GM06990 (cell line): ENCODE data around the gene ABCC3.

Experiments
- DNase-seq: peaks from one replicate; pipeline ENCODE4 v3.0.0-alpha.2; 2011; ENCODE audit not compliant: insufficient read length; ENCODE audit errors: extremely low read depth
- H3K27me3 ChIP-seq: replicated peaks from 2 replicates; pipeline ENCODE4 v1.6.0; 2011; ENCODE audit warnings: low read length; ENCODE audit not compliant: control insufficient read depth, insufficient read depth
- H3K36me3 ChIP-seq: 2 replicates; pipeline ENCODE4 v1.5.1; 2011; ENCODE audit warnings: low read length; ENCODE audit not compliant: control insufficient read depth, insufficient read depth
- H3K4me3 ChIP-seq: replicated peaks from 2 replicates; pipeline ENCODE4 v1.5.1; 2011; ENCODE audit warnings: low read depth, mild to moderate bottlenecking, control low read depth, low read length
- CTCF ChIP-seq: IDR thresholded peaks from 2 replicates; pipeline ENCODE4 v1.5.1; 2011; ENCODE audit warnings: low read length, control low read depth, mild to moderate bottlenecking, inconsistent platforms; ENCODE audit not compliant: insufficient read depth, poor library complexity, severe bottlenecking

The ABCC3 gene

DNA sequence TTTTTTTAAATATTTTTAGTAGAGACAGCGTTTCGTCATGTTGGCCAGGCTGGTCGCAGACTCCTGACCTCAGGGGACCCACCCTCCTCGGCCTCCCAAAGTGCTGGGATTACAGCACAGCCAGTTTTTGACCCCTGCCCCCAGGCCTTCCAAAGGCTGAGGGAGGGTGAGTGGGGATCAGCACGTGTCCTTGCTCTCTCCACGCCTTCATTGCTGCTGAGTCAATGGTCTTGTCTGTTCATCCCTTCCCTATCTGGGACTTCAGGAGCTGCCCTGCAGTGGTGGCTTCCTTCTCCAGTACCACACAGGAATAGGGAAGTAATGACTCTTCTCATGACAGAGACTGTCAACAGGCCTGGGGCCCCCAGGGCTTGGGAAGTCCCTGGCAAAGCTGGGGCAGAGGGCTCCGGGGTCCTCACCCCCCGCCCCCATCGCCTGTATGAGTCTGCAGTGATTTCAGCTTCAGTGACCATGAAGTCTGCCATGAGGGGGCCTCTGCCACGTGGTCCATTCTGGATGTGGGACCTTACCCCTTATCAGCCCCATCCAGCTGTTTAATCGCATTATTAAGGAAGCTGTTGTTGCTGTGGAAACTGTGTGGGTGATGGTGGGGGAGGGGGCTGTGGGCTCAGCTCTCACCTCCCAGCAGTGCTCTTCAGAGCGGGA, 6.1 kb downstream of the ABCC3 start:
- no peaks in the 10 kb centered on the region for H3K36me3 ChIP-seq

GRCh38 chr17:50641357-50641756, 6.7 kb downstream of the ABCC3 start:
- no peak for DNase-seq
- Histone ChIP-seq H3K4me3 (no peak overlapping the region), H3K27me3 (no peaks in the 10 kb centered on the region), H3K36me3 (no peaks in the 10 kb centered on the region)
- no peak for TF ChIP-seq CTCF

More for the DNA sequence above, 6.1 kb downstream of the ABCC3 start:
- Histone ChIP-seq H3K27me3 (no peaks in the 10 kb centered on the region), H3K4me3 (no peak overlapping the region)
- DNase-seq, result no peak
- TF ChIP-seq CTCF, result no peak

DNA sequence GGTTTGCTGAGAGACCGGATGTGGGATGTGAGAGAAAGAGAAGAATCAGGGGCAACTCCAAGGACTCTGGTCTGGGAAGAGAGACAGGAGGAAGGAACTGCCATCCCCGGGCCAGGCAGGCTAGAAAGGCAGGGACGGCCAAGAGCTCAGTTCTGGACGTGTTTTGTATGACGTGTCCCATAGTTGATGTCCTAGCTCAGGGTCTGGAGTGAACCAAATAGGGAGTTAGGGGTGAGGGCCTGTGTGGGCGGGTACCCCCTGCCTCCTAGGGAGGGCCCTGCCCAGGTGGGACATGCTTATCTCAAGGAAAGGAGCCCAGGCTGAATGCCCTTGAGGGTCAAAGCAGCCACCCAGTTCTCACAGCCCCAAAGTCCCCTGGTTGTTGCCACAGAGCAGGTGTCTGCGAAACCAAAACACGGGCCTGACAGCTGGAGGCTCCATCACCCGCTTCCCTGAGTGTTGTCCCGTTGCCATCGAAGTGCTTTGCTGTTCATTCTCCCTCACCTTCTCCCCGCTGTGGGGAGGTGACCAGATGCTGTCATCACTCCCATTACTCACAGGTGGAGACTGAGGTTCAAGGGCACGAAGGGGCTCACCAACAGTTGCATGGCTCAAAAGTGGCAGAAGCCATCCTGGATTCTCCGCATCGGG, 7.5 kb downstream of the ABCC3 start:
- no peak for TF ChIP-seq CTCF
- H3K36me3 ChIP-seq, result no peaks in the 10 kb centered on the region
- H3K4me3 ChIP-seq, result no peak overlapping the region
- no peak for DNase-seq
- no peaks in the 10 kb centered on the region; the same call in 1 of the 2 replicates for H3K27me3 ChIP-seq

DNA sequence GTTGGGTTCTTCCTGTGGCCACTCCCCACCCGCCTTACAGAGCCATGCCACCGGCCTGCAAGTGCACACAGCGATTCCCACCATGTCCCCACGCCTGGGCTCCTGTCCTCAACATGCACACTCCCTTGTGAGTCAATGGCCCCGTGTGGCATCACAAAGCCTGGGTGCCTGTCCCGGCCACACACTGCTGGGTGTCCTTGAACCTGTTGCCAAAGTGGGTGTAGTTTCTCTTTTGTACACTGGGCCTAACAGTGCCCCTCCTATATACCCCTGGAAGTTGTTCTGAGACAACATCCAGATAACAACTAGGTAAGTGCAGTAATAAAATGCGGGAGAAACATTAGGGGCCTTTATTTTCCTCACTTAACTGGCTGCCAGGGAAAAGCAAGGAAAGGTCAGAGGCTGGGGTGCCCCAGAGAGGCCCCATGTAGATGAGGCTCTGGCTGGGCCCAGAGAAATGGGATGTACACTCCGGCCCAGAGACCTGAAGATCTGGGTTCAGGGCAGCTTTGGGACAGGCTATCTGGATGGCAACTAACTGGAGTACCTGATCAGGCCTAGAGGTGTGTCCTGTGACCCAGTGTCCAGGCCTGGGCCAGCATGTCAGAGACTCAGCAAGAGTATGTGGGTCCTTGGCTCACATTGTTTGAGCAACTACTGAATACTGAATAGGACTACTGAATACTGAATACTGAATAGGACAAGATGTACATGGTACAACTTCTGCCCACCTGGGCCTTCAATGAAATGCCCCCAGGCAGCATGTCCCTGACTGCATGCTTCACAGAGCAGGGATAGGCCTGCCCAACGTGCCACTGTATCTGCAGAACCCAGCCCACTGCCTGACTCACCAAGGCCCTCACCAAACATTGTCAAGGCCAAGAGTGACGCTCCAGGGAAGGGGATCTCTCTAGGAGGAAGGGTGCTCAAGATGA, 8.3 kb downstream of the ABCC3 start:
- DNase-seq, result no peak
- Histone ChIP-seq H3K36me3 (no peaks in the 10 kb centered on the region), H3K4me3 (no peak overlapping the region), H3K27me3 (no peaks in the 10 kb centered on the region; the same call in 1 of the 2 replicates)
- TF ChIP-seq CTCF, result no peak

DNA sequence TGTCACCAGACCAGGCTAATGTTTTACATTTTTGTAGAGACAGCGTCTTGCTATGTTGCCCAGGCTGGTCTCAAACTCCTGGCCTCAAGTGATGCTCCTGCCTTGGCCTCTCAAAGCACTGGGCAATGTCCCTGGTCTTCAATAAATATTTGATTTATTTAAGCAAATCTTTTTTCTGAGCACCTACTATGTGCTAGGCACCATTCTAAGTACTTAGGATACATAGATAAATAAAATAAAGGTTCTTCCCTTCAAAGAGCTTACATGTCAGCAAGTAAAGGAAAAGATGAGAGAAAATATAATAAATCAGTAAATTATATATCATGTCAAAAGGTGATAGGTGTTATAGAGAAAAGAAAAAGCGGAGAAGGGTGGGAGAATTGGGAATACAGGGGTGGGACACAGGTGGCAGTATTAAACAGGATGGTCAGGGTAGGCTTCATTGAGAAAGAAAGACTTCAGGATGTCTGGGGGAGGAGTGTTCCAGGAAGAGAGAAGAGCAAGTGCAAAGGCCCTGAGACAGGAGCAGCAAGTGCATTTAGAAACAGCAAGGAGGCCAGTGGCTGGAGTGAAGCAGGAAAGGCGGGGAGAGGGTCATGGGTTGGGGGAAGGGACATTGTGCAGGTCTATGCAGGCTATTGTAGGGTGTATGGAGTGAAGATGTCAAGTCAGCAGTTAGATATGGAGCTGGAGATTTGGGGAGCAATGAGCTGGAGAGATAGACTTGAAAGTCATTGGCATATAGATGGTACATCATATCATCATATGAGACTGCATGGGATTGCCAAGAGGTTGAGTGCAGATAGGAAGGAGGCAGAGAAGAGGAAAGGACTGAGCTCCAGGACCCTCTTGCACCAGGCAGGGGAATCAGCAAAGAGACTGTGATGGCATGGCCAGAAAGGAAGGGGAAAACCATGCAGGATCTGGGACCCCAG, 11.3 kb downstream of the ABCC3 start:
- H3K4me3 ChIP-seq, result no peak overlapping the region
- no peaks in the 10 kb centered on the region; the same call in 1 of the 2 replicates for H3K27me3 ChIP-seq
- TF ChIP-seq CTCF, result no peak
- no peak for DNase-seq
- H3K36me3 ChIP-seq, result no peaks in the 10 kb centered on the region
